Left cardiac atrium (tissue), 4 donors: Measurements from ENCODE around the gene SLC25A17. TPM values are rescaled to one million over a fixed set of nuclear protein-coding genes. Genes with fewer than 3 reads are reported as not detected.
A peak's percentile ranks its signal among the peaks of the same experiment; 100 is the strongest.
"Not testable (repeated sequence)": the region's sequence is repeated elsewhere in the genome, so short reads cannot be mapped to it uniquely, and the experiment has no call there.

Source experiments
- ATAC-seq, 2 donors: fragments of 200-7000 bp; cut with Tn5 transposase; one replicate each; pipeline ENCODE4 v1.9.1; 2020; ENCODE audit warnings: mild to moderate bottlenecking in 2 of 2, moderate library complexity in 2 of 2
- DNase-seq: peaks from one replicate; pipeline ENCODE4 v3.0.0-alpha.2; 2020
- intact Hi-C, 2 donors: fragments of 100-400 bp; cut with DNase I; formaldehyde crosslinking; loops; one replicate each; pipeline versions ENCODE4 v1.14.1 to v1.15.1; 2022 to 2023
- long read RNA-seq: library from polyadenylated mRNA; unstranded; transcript quantifications from one replicate; pipeline ENCODE4 v2.0.0, GENCODE V29; 2021
- total RNA-seq, 2 donors: library from RNA; stranded (reverse); fragmentation: NEBNext Ultra II Directional; extraction: Animal tissue kit (Norgen Biotek cat#: 25700); gene quantifications; one replicate each; pipeline ENCODE4 v1.2.1, GENCODE V29; 2021
- donor health status: DM: no; HTN: yes; CAD: no.
- donor health status: DM: no; HTN: yes; CAD: no; lungs with severe emphysema.
- donor health status: DM: yes; HTN: yes; CAD: no.
- donor health status: Dilated cardiomyopathy.

Gene SLC25A17
- 1 to 10 TPM; 5.4 to 5.5 TPM for total RNA-seq
- long read RNA-seq, transcript SLC25A17-210 (9 exons, 2,262 nt): major isoform, 9 of 11 reads
- long read RNA-seq, partial matches to known transcripts: 1 of 11 reads
- long read RNA-seq, other reads (novel, unspliced or antisense): 1 of 11 reads

GRCh38 chr22:40818747-40819598 is at the start of gene SLC25A17:
TSS of gene SLC25A17 (minus strand) at chr22:40819346. CDS start at chr22:40819248, 98 bp downstream.
- DNase-seq (peak; percentile 92), ATAC-seq (peak; percentile 98)
- intact Hi-C loops: no loop called here

GRCh38 chr22:40868379-40868778 is 49.2 kb upstream of the SLC25A17 start:
- ATAC-seq, DNase-seq, intact Hi-C loops: not testable (repeated sequence)

- ATAC-seq: no peak
- intact Hi-C loops: no loop called here
- no peak for DNase-seq
Observed at GRCh38 chr22:40867109-40867508, 48.0 kb upstream of the SLC25A17 start.

GRCh38 chr22:40862537-40862936 is 43.4 kb upstream of the SLC25A17 start:
- DNase-seq (no peak), ATAC-seq (no peak)
- intact Hi-C loops: no loop called here

GRCh38 chr22:40862013-40862412 is 42.9 kb upstream of the SLC25A17 start, which contains the start of gene DNAJB7:
TSS of gene DNAJB7 (minus strand) at chr22:40862113. CDS start at chr22:40861994, 119 bp downstream.
- ATAC-seq: no peak
- intact Hi-C loops: no loop called here
- no peak for DNase-seq

- no peak for DNase-seq
- intact Hi-C loops: no loop called here
- no peak for ATAC-seq
Observed at GRCh38 chr22:40857309-40857855, 38.2 kb upstream of the SLC25A17 start.

GRCh38 chr22:40856513-40857308 is 37.6 kb upstream of the SLC25A17 start, which contains the start of the genes ST13 and XPNPEP3:
TSS of gene ST13 (minus strand) at chr22:40856639. CDS start at chr22:40856540, 99 bp downstream.
TSS of gene XPNPEP3 (plus strand) at chr22:40857148. CDS start at chr22:40857182, 34 bp downstream.
- DNase-seq: peak; percentile 98
- intact Hi-C loops: no loop called here
- ATAC-seq: peak; percentile 99

- intact Hi-C loops: no loop called here
- ATAC-seq: peak; percentile 28 to 50
- peak; percentile 47 for DNase-seq
Observed at GRCh38 chr22:40855979-40856512, 36.9 kb upstream of the SLC25A17 start.

- DNase-seq (peak; percentile 22), ATAC-seq (no peak)
- intact Hi-C loops: no loop called here
Observed at GRCh38 chr22:40855071-40855978, 36.2 kb upstream of the SLC25A17 start.

- intact Hi-C loops: no loop called here
- ATAC-seq: no peak
Observed at GRCh38 chr22:40853961-40854360, 34.8 kb upstream of the SLC25A17 start.

GRCh38 chr22:40853333-40853732 is 34.2 kb upstream of the SLC25A17 start:
- intact Hi-C loops: no loop called here
- no peak for DNase-seq
- no peak for ATAC-seq

More at GRCh38 chr22:40853961-40854360, 34.8 kb upstream of the SLC25A17 start:
- DNase-seq: no peak

- ATAC-seq, DNase-seq, intact Hi-C loops: not testable (repeated sequence)
Observed at GRCh38 chr22:40845816-40846215, 26.7 kb upstream of the SLC25A17 start.

- DNase-seq (no peak), ATAC-seq (no peak)
- intact Hi-C loops: no loop called here
Observed at GRCh38 chr22:40844951-40845350, 25.8 kb upstream of the SLC25A17 start.

- intact Hi-C loops: no loop called here
- ATAC-seq (no peak), DNase-seq (no peak)
Observed at GRCh38 chr22:40838486-40838885, 19.3 kb upstream of the SLC25A17 start.

GRCh38 chr22:40834619-40835018 is 15.5 kb upstream of the SLC25A17 start:
- DNase-seq (no peak), ATAC-seq (no peak)
- intact Hi-C loops: no loop called here

GRCh38 chr22:40829131-40829530 is 10.0 kb upstream of the SLC25A17 start:
- intact Hi-C loops: no loop called here
- DNase-seq: no peak
- ATAC-seq: no peak

GRCh38 chr22:40826984-40827741 is 8.0 kb upstream of the SLC25A17 start:
- DNase-seq (no peak), ATAC-seq (no peak)
- intact Hi-C loops: no loop called here
